ENCODE results near the gene MTCL3.

The MTCL3 gene

GRCh38 chr6:127489248-127489647 is 29.9 kb downstream of the MTCL3 start:
- Histone ChIP-seq H4K20me1 (replicated peaks; ENCODE audit: control insufficient read depth, extremely low read depth, insufficient read depth, low read length) (no peaks in the 10 kb centered on the region), H3K79me2 (ENCODE audit: control insufficient read depth, insufficient read depth, low read length) (no peaks in the 10 kb centered on the region), H3K4me1 (ENCODE audit: control insufficient read depth, extremely low read depth, insufficient read depth, low read length) (no peaks in the 10 kb centered on the region), H2AFZ (ENCODE audit: low read depth, low read length) (no peak overlapping the region), H3K4me2 (ENCODE audit: insufficient read depth, low read length) (no peak overlapping the region), H3K9me3 (replicated peaks; ENCODE audit: control insufficient read depth, insufficient read depth, low read length) (no peaks in the 10 kb centered on the region), H3K36me3 (ENCODE audit: control insufficient read depth in 2 of 2, extremely low read depth in 1 of 2, insufficient read depth in 2 of 2, low read length in 2 of 2) (no peaks in the 10 kb centered on the region), H3K27ac (ENCODE audit: insufficient read depth, low read depth, low read length) (no peak overlapping the region), H3K27me3 (ENCODE audit: control insufficient read depth in 2 of 2, insufficient read depth in 2 of 2, low read length in 2 of 2) (peaks cover 11 to 17% of the 10 kb centered on the region in 2 experiments), H3K9me1 (replicated peaks; ENCODE audit: control insufficient read depth, extremely low read depth, insufficient read depth, low read length) (no peaks in the 10 kb centered on the region), H3K9ac (replicated peaks; ENCODE audit: extremely low read depth, insufficient read depth, low read length) (no peak overlapping the region), H3K4me3 (replicated peaks in 1 of 3; ENCODE audit: insufficient read depth in 1 of 3, low read depth in 1 of 3, low read length in 3 of 3) (no peak overlapping the region)
- no TSS peak for BruUV-seq (replicated peaks)
- intact Hi-C loops (cut with micrococcal nuclease) (no loop called here), dilution Hi-C loops (cut with MboI; ENCODE audit: extremely low pct_ligation_motif_present, low sequenced_read_pairs) (no loop called here)
- CTCF ChIA-PET, result interaction anchor here (0.7 to 2.5 kb wide), 4 partner anchors 12 to 28 kb away, joined by 3 to 11 read pairs (median 4); no protein-coding TSS in a partner anchor
- DNase-seq (ENCODE audit: low read depth, low spot score), result no peak
- no peak for TF ChIP-seq GATA2 (IDR thresholded peaks at IDR 0.05; ENCODE audit: insufficient read depth, insufficient read length, low read depth, low read length)
- no peak for TF ChIP-seq MYC (IDR thresholded peaks at IDR 0.05; ENCODE audit: low read depth, low read length)
- no peak for TF ChIP-seq CTCF (IDR thresholded peaks at IDR 0.05; ENCODE audit: extremely low read depth in 1 of 2, insufficient read depth in 1 of 2, low read depth in 1 of 2, low read length in 2 of 2)
- no peak for TF ChIP-seq FOS (IDR thresholded peaks at IDR 0.05; ENCODE audit: borderline replicate concordance, insufficient read depth, low read length)
- TF ChIP-seq JUN (IDR thresholded peaks at IDR 0.05; ENCODE audit: borderline replicate concordance, insufficient read depth, insufficient read length, low read depth), result no peak
- no peak for TF ChIP-seq POLR2A (IDR thresholded peaks at IDR 0.05; ENCODE audit: low read depth, low read length)
- no peak for TF ChIP-seq MAX (IDR thresholded peaks at IDR 0.05; ENCODE audit: insufficient read depth, insufficient read length)
- no peak for TF ChIP-seq POLR2AphosphoS5 (IDR thresholded peaks at IDR 0.05; ENCODE audit: insufficient read depth, low read depth, low read length)
- no peak for TF ChIP-seq EZH2 (IDR thresholded peaks at IDR 0.05; ENCODE audit: borderline replicate concordance, low read depth, low read length, severe bottlenecking)
- FAIRE-seq, result no peak
- POLR2A ChIA-PET, result no interaction called here
